Colonic mucosa (tissue), 4 donors: Measurements from ENCODE around the gene C3AR1. TPM values are rescaled to one million over a fixed set of nuclear protein-coding genes. Genes with fewer than 3 reads are reported as not detected.
"Not testable (repeated sequence)": the region's sequence is repeated elsewhere in the genome, so short reads cannot be mapped to it uniquely, and the experiment has no call there.

Source experiments
- DNase-seq: peaks from one replicate; pipeline ENCODE4 v3.0.0-alpha.2; 2020
- H3K27ac ChIP-seq: fragments of 200-600 bp; one replicate; pipeline ENCODE4 v1.8.0; 2021
- H3K27me3 ChIP-seq: fragments of 200-600 bp; one replicate; pipeline ENCODE4 v1.8.0; 2021
- H3K36me3 ChIP-seq: fragments of 200-600 bp; one replicate; pipeline ENCODE4 v1.8.0; 2021
- H3K4me1 ChIP-seq: fragments of 200-600 bp; one replicate; pipeline ENCODE4 v1.8.0; 2021; ENCODE audit warnings: mild to moderate bottlenecking
- H3K4me3 ChIP-seq: fragments of 200-600 bp; one replicate; pipeline ENCODE4 v1.8.0; 2021
- H3K9ac ChIP-seq, 2 donors: one replicate each; pipeline ENCODE4 v1.7.0; 2013; ENCODE audit warnings: control low read depth in 2 of 2, low read depth in 2 of 2, low read length in 2 of 2
- H3K9me3 ChIP-seq: fragments of 200-600 bp; one replicate; pipeline ENCODE4 v1.8.0; 2021
- CTCF ChIP-seq: fragments of 200-600 bp; IDR thresholded peaks from one replicate; pipeline ENCODE4 v1.8.0; 2022; ENCODE audit warnings: antibody characterized with exemption, mild to moderate bottlenecking
- intact Hi-C: fragments of 100-400 bp; cut with DNase I; formaldehyde crosslinking; loops from one replicate; pipeline ENCODE4 v1.14.1; 2022
- total RNA-seq, 2 donors: library from RNA; stranded (reverse); fragmentation: NEBNext Ultra II Directional in 1 of 2; extraction: Animal tissue kit (Norgen Biotek cat#: 25700) in 1 of 2; gene quantifications; one replicate each; pipeline ENCODE4 v1.2.1, GENCODE V29; 2021
- donor health status: healthy.
- donor health status: DM: no; HTN: no; CAD: no.
- donor health status: DM: no; HTN: no; CAD: no.

Gene C3AR1
- total RNA-seq, 2 donors from 2014 or later: 1.8 to 7.9 TPM

GRCh38 chr12:8028267-8028666 is 37.9 kb downstream of the C3AR1 start:
- TF ChIP-seq CTCF: no peak
- Histone ChIP-seq H3K9ac (no peak overlapping the region), H3K4me1 (no peaks in the 10 kb centered on the region), H3K36me3 (no peaks in the 10 kb centered on the region), H3K4me3 (no peak overlapping the region), H3K27me3 (no peaks in the 10 kb centered on the region), H3K27ac (no peak overlapping the region), H3K9me3 (no peaks in the 10 kb centered on the region)
- intact Hi-C loops: no loop called here
- no peak for DNase-seq

GRCh38 chr12:8027856-8028255 is 38.3 kb downstream of the C3AR1 start:
- Histone ChIP-seq H3K4me3 (no peak overlapping the region), H3K9ac (no peak overlapping the region), H3K27me3 (no peaks in the 10 kb centered on the region), H3K4me1 (no peaks in the 10 kb centered on the region), H3K27ac (no peak overlapping the region), H3K36me3 (no peaks in the 10 kb centered on the region), H3K9me3 (no peaks in the 10 kb centered on the region)
- intact Hi-C loops: no loop called here
- no peak for TF ChIP-seq CTCF
- no peak for DNase-seq

GRCh38 chr12:8026291-8026900 is 39.8 kb downstream of the C3AR1 start:
- H3K4me1 ChIP-seq: no peaks in the 10 kb centered on the region
- H3K9me3 ChIP-seq: no peaks in the 10 kb centered on the region
- peak overlapping the region; percentile 81 to 96 for H3K9ac ChIP-seq
- peak overlapping the region; percentile 98 for H3K27ac ChIP-seq
- peak; percentile 99 for DNase-seq
- intact Hi-C loops: no loop called here
- H3K4me3 ChIP-seq: peak overlapping the region; percentile 68
- H3K36me3 ChIP-seq: no peaks in the 10 kb centered on the region
- TF ChIP-seq CTCF: no peak
- H3K27me3 ChIP-seq: no peaks in the 10 kb centered on the region

- no peak overlapping the region for H3K4me3 ChIP-seq
- H3K36me3 ChIP-seq: no peaks in the 10 kb centered on the region
- intact Hi-C loops: no loop called here
- H3K9me3 ChIP-seq: no peaks in the 10 kb centered on the region
- DNase-seq: no peak
- TF ChIP-seq CTCF: no peak
- no peak overlapping the region for H3K27ac ChIP-seq
- no peaks in the 10 kb centered on the region for H3K4me1 ChIP-seq
- H3K27me3 ChIP-seq: peaks cover 24% of the 10 kb centered on the region
- H3K9ac ChIP-seq: no peak overlapping the region
Observed at GRCh38 chr12:8018666-8019581, 47.2 kb downstream of the C3AR1 start.

- H3K36me3 ChIP-seq, H3K9ac ChIP-seq, H3K4me3 ChIP-seq, H3K9me3 ChIP-seq, DNase-seq, H3K27ac ChIP-seq, intact Hi-C loops, H3K4me1 ChIP-seq: not testable (repeated sequence)
- H3K27me3 ChIP-seq: peaks cover 24% of the 10 kb centered on the region
Observed at GRCh38 chr12:8018213-8018612, 47.9 kb downstream of the C3AR1 start.

- intact Hi-C loops: no loop called here
- Histone ChIP-seq H3K9ac (no peak overlapping the region), H3K4me1 (no peaks in the 10 kb centered on the region), H3K27ac (no peak overlapping the region), H3K27me3 (peaks cover 24% of the 10 kb centered on the region), H3K4me3 (no peak overlapping the region), H3K36me3 (no peaks in the 10 kb centered on the region), H3K9me3 (no peaks in the 10 kb centered on the region)
- DNase-seq: no peak
- no peak for TF ChIP-seq CTCF
Observed at GRCh38 chr12:8014836-8015235, 51.3 kb downstream of the C3AR1 start.
